Spleen (tissue), 11 donors: Measurements from ENCODE around the gene SHC2. TPM values are rescaled to one million over a fixed set of nuclear protein-coding genes. Genes with fewer than 3 reads are reported as not detected.

ENCODE experiments used
- DNase-seq: peaks from one replicate; pipeline ENCODE4 v3.0.0-alpha.2; 2020
- H3K27ac ChIP-seq, 8 donors: fragments of 200-600 bp; sonication (generic) in 7 of 8; 1 replicate in 4 of 8; 2 replicates in 4 of 8; pipeline versions ENCODE4 v1.5.0 to v1.8.0; 2016 to 2021; ENCODE audit warnings: inconsistent platforms in 4 of 8, mild to moderate bottlenecking in 4 of 8, moderate library complexity in 1 of 8
- H3K27me3 ChIP-seq, 7 donors: fragments of 200-600 bp; sonication (generic) in 6 of 7; replicated peaks in 1 of 7; 1 replicate in 4 of 7; 2 replicates in 3 of 7; pipeline versions ENCODE4 v1.5.0 to v1.8.0; 2016 to 2021; ENCODE audit warnings: inconsistent platforms in 3 of 7, mild to moderate bottlenecking in 1 of 7
- H3K36me3 ChIP-seq, 6 donors: fragments of 200-600 bp; sonication (generic) in 5 of 6; 1 replicate in 4 of 6; 2 replicates in 2 of 6; pipeline versions ENCODE4 v1.5.0 to v1.8.0; 2016 to 2021; ENCODE audit warnings: inconsistent platforms in 2 of 6
- H3K4me1 ChIP-seq, 6 donors: fragments of 200-600 bp; sonication (generic) in 5 of 6; 1 replicate in 3 of 6; 2 replicates in 3 of 6; pipeline versions ENCODE4 v1.5.0 to v1.8.0; 2016 to 2021; ENCODE audit warnings: inconsistent platforms in 3 of 6
- H3K4me3 ChIP-seq, 8 donors: fragments of 200-600 bp; sonication (generic) in 7 of 8; 1 replicate in 4 of 8; 2 replicates in 4 of 8; pipeline versions ENCODE4 v1.5.0 to v1.8.0; 2016 to 2021; ENCODE audit warnings: inconsistent platforms in 4 of 8, mild to moderate bottlenecking in 4 of 8, moderate library complexity in 2 of 8
- H3K9me3 ChIP-seq, 8 donors: fragments of 200-600 bp; sonication (generic) in 7 of 8; 1 replicate in 4 of 8; 2 replicates in 4 of 8; pipeline versions ENCODE4 v1.5.0 to v1.8.0; 2016 to 2021; ENCODE audit warnings: inconsistent platforms in 4 of 8
- POLR2A ChIP-seq, 3 donors: fragments of 450-650 bp; IDR thresholded peaks; one replicate each; pipeline ENCODE4 v1.5.1; 2017; ENCODE audit warnings: antibody characterized with exemption in 3 of 3, mild to moderate bottlenecking in 1 of 3
- POLR2AphosphoS5 ChIP-seq, 3 donors: sonication (generic); formaldehyde crosslinking; IDR thresholded peaks; one replicate each; pipeline ENCODE4 v1.5.1; 2017; ENCODE audit warnings: antibody characterized with exemption in 3 of 3
- WGBS, 5 donors: extraction: QIAGEN DNeasy Blood & Tissue Kit in 3 of 5; methylation state at CpG; one replicate each; pipeline versions ENCODE4 v1.1.5 to v1.1.7; 2013 to 2018; 5-methylcytosine and 5-hydroxymethylcytosine counted together
- intact Hi-C: fragments of 100-400 bp; cut with DNase I; formaldehyde crosslinking; loops from one replicate; pipeline ENCODE4 v1.15.0; 2023; ENCODE audit warnings: low total_unique reads
- polyA plus RNA-seq, 3 donors: library from polyadenylated mRNA; stranded (reverse); fragments of 200-250 nt; gene quantifications; one replicate each; pipeline ENCODE4 v1.2.1, GENCODE V29; 2013
- total RNA-seq, 7 donors: library from RNA; depleted of rRNA in 3 of 7; stranded (reverse); fragments of >200 nt in 3 of 7; fragmentation: NEBNext Ultra II Directional in 4 of 7; extraction: Animal tissue kit (Norgen Biotek cat#: 25700) in 4 of 7; gene quantifications; one replicate each; pipeline versions ENCODE4 v1.1.0 to v1.2.1, GENCODE V29; 2016 to 2021
- TF ChIP-seq, protein P1 (sequence below), 11 experiments: fragments of 200-600 bp in 7 of 11; fragments of 450-650 bp in 4 of 11; sonication (generic) in 4 of 11; IDR thresholded peaks in 8 of 11; conservative IDR thresholded peaks in 3 of 11; 1 replicate in 7 of 11; 2 replicates in 4 of 11; pipeline versions ENCODE4 v1.4.0 to v1.8.0; 2016 to 2021; ENCODE audit warnings: antibody characterized with exemption in 11 of 11, inconsistent platforms in 4 of 11, mild to moderate bottlenecking in 1 of 11
- donor health status: healthy with polysubstance abuse.
- donor health status: DM: no; HTN: no; CAD: no; lungs with moderate emphysema.
- donor health status: DM: no; HTN: no; CAD: no.
- donor health status: Bipolar disorder and iron deficiency.
- donor health status: healthy.
- donor health status: DM: no; HTN: no; CAD: no.
- donor health status: DM: yes; HTN: yes; CAD: no.

Gene SHC2
- total and polyA plus RNA-seq, 10 donors = 19.6 to 123 (median 45.2) TPM

DNA sequence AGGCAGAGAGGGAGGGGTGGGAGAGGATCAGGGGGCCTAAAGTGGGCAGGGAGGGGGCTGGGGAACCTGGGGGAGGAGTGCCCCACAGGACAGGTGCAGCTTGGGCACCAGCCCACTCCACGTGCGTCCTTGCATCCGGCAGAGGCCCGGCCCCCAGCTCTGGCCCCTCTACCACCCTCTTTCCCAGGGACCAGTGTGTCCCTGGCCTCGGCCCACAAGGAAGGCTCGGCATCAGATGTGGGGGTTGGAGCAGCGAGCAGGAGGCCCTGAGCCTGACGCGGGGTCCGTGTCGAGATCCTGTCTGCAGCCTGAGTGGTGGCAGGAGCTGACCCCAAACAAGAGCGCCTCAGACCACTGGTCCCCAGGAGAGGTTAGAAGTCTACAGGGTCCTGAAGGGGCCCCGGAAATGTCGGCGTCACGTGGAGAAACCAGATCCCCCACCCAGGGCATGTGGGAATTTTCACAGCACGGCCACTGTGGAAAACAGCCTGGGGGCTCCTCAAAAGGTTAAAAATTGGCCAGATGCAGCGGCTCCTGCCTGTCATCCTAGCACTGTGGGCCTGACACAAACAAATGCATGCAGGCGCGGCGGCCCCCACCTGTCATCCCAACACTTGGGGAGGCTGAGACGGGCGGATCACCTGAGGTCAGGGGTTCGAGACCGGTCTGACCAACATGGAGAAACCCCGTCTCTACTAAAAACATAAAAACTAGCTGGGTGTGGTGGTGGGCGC, 21.5 kb downstream of the SHC2 start:
- no peaks in the 10 kb centered on the region for H3K9me3 ChIP-seq
- WGBS, 5 donors = 85 to 92% (median 87%) methylated on average over 20 to 27 of the region's 27 CpGs
- peaks cover 0 to 23% (median 0%) of the 10 kb centered on the region in 6 donors for H3K36me3 ChIP-seq
- H3K4me1 ChIP-seq = peaks cover 0 to 17% (median 5%) of the 10 kb centered on the region in 6 donors
- intact Hi-C loops = no loop called here
- H3K4me3 ChIP-seq = no peak overlapping the region
- TF ChIP-seq POLR2AphosphoS5 (IDR thresholded peaks at IDR 0.05) = no peak
- TF ChIP-seq, protein P1, sequence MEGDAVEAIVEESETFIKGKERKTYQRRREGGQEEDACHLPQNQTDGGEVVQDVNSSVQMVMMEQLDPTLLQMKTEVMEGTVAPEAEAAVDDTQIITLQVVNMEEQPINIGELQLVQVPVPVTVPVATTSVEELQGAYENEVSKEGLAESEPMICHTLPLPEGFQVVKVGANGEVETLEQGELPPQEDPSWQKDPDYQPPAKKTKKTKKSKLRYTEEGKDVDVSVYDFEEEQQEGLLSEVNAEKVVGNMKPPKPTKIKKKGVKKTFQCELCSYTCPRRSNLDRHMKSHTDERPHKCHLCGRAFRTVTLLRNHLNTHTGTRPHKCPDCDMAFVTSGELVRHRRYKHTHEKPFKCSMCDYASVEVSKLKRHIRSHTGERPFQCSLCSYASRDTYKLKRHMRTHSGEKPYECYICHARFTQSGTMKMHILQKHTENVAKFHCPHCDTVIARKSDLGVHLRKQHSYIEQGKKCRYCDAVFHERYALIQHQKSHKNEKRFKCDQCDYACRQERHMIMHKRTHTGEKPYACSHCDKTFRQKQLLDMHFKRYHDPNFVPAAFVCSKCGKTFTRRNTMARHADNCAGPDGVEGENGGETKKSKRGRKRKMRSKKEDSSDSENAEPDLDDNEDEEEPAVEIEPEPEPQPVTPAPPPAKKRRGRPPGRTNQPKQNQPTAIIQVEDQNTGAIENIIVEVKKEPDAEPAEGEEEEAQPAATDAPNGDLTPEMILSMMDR (IDR thresholded peaks at IDR 0.05 in 8 of 11, conservative IDR thresholded peaks at IDR 0.05 in 3 of 11) = no peak
- TF ChIP-seq POLR2A (IDR thresholded peaks at IDR 0.05) = no peak
- H3K27ac ChIP-seq = no peak overlapping the region
- DNase-seq = no peak
- peaks cover 0 to 73% (median 7%) of the 10 kb centered on the region in 7 donors for H3K27me3 ChIP-seq

DNA sequence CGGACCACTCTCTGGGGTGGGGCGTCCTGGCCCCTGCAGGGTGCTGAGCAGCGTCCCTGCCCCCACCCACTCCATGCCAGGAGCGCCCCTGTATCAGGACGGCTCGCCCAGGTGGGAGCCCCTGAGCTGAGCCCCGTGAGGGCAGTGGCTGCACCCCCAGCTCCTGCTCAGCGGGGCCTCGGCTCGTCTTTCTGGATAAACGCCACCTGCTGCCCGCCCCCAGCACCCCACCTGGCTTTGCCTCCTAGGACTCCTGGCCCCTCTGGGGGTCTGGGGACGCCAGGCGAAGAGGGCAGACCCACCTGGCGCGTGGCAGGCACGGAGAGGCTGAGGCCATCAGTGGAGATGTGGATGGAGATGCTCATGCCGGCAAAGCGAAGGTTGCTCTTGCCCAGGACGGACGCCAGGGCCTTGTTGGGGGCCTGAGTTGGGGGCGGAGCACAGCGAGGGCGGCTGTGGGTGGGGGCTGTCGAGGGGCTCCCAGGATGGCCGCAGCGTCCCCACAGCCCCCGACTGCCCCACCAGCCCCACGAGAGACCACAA, 22.3 kb downstream of the SHC2 start:
- intact Hi-C loops = no loop called here
- TF ChIP-seq, protein P1 (IDR thresholded peaks at IDR 0.05 in 8 of 11, conservative IDR thresholded peaks at IDR 0.05 in 3 of 11) = no peak
- no peak for TF ChIP-seq POLR2A (IDR thresholded peaks at IDR 0.05)
- no peak for TF ChIP-seq POLR2AphosphoS5 (IDR thresholded peaks at IDR 0.05)
- peaks cover 0 to 73% (median 7%) of the 10 kb centered on the region in 7 donors for H3K27me3 ChIP-seq
- H3K4me1 ChIP-seq = peaks cover 0 to 17% (median 5%) of the 10 kb centered on the region in 6 donors
- peaks cover 0 to 27% (median 0%) of the 10 kb centered on the region in 6 donors for H3K36me3 ChIP-seq
- DNase-seq = no peak
- no peaks in the 10 kb centered on the region for H3K9me3 ChIP-seq
- 67 to 86% (median 75%) methylated on average over 10 to 29 of the region's 29 CpGs for WGBS, 5 donors
- no peak overlapping the region for H3K27ac ChIP-seq
- no peak overlapping the region for H3K4me3 ChIP-seq

DNA sequence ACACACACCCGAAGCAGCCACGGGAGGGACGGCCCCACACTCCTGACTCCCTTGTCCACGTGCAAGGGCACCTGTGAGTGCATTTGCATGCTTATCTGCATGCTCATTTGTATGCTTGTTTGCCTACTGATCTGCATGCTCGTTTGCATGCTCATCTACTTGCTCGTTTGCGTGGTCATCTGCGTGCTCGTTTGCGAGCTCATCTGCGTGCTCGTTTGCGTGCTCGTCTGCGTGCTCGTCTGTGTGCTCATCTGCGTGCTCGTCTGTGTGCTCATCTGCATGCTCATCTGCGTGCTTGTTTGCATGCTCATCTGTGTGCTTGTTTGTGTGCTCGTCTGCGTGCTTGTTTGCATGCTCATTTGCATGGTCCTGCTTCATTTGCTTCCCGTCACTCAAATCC, 23.8 kb downstream of the SHC2 start:
- H3K9me3 ChIP-seq = no peaks in the 10 kb centered on the region
- WGBS, 5 donors = 86 to 90% (median 87%) methylated on average over 22 of the region's 22 CpGs
- no peak overlapping the region for H3K4me3 ChIP-seq
- intact Hi-C loops = no loop called here
- H3K36me3 ChIP-seq = peaks cover 0 to 27% (median 0%) of the 10 kb centered on the region in 6 donors
- TF ChIP-seq POLR2A (IDR thresholded peaks at IDR 0.05) = no peak
- no peak for TF ChIP-seq POLR2AphosphoS5 (IDR thresholded peaks at IDR 0.05)
- TF ChIP-seq, protein P1 (IDR thresholded peaks at IDR 0.05 in 8 of 11, conservative IDR thresholded peaks at IDR 0.05 in 3 of 11) = no peak
- DNase-seq = no peak
- peaks cover 0 to 16% (median 5%) of the 10 kb centered on the region in 6 donors for H3K4me1 ChIP-seq
- no peak overlapping the region for H3K27ac ChIP-seq
- peaks cover 0 to 73% (median 7%) of the 10 kb centered on the region in 7 donors for H3K27me3 ChIP-seq

GRCh38 chr19:436413-436950, 24.4 kb downstream of the SHC2 start:
- WGBS, 5 donors = 85 to 89% (median 87%) methylated on average over 26 to 29 of the region's 29 CpGs
- Histone ChIP-seq H3K36me3 (peaks cover 0 to 27% (median 0%) of the 10 kb centered on the region in 6 donors), H3K27me3 (peaks cover 0 to 67% (median 7%) of the 10 kb centered on the region in 7 donors), H3K4me3 (no peak overlapping the region), H3K4me1 (peaks cover 0 to 11% (median 4%) of the 10 kb centered on the region in 6 donors), H3K27ac (no peak overlapping the region), H3K9me3 (no peaks in the 10 kb centered on the region)
- intact Hi-C loops = no loop called here
- no peak for DNase-seq
- TF ChIP-seq POLR2A (IDR thresholded peaks at IDR 0.05) = no peak
